Stimulated activated CD4-positive, alpha-beta T cell treated with anti-CD3 and anti-CD28 coated beads, Interleukin-1b, Interleukin-23, amount 100 ng/mL, for 1 hour (primary cell): ENCODE measurements around the gene DDHD1.
"Not testable (repeated sequence)": the region's sequence is repeated elsewhere in the genome, so short reads cannot be mapped to it uniquely, and the experiment has no call there.

Source experiments
- DNase-seq, 2 donors: peaks; one replicate each; pipeline ENCODE4 v3.0.0-alpha.2; 2020; ENCODE audit warnings: low read depth in 2 of 2

DDHD1 gene

GRCh38 chr14:53152184-53152886 lies 788 bp downstream of the DDHD1 start:
- DNase-seq = peak; percentile 22 to 37

- DNase-seq = no peak
Measured at GRCh38 chr14:53151523-53152183, 1.5 kb downstream of the DDHD1 start.

DNA sequence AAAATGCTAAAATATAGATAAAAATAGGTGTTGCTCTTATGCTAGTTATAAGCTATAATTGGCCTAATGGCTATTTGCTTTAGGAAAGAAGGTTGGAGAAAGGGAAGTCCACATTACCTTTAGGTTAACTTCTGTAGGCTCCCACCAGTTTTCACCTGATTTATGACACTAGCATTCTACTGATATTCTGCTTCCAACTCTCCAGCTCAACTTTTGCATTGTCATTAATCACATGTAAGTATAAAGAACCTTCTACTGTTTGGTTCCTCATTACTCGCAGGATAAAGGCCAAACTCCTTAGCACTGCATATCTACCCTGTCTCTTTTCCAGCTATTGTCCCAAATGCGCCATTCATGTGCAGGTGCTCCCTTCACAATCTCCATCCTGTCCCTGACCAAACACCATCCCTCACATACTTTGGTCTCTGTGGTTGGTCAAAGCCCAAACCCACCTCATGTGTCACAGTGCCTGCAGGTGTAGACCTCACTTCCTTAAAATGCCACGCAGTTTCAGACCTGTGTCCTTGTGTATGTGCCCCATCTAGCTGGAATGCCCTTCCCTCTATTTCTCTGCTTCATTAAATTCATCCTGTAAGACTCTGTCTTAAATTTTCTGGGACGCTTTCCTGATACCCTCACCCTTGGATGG lies 3.3 kb downstream of the DDHD1 start:
- DNase-seq = no peak

GRCh38 chr14:53148671-53149070 lies 4.5 kb downstream of the DDHD1 start:
- no peak for DNase-seq

GRCh38 chr14:53147893-53148292 lies 5.2 kb downstream of the DDHD1 start:
- no peak for DNase-seq

- DNase-seq = no peak
Measured at GRCh38 chr14:53147208-53147607, 5.9 kb downstream of the DDHD1 start.

DNA sequence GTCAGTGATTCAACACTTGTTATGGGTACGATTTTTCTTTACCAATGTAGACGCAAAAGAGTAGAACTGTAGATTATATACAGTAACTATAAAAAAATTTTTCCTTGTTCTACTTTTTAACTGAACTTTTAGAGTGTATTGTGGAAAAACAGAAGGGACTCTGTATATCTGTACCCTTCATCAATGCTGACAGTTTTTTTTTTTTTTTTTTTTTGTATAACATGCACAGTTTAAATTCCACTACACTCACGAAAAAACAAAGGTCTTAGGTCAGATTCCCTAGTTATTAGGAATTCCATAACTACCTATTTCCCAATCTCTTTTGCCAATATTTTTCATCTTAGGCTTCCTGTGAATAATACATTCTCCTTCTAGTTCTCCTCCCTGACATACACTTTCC lies 6.4 kb downstream of the DDHD1 start:
- DNase-seq = no peak

DNA sequence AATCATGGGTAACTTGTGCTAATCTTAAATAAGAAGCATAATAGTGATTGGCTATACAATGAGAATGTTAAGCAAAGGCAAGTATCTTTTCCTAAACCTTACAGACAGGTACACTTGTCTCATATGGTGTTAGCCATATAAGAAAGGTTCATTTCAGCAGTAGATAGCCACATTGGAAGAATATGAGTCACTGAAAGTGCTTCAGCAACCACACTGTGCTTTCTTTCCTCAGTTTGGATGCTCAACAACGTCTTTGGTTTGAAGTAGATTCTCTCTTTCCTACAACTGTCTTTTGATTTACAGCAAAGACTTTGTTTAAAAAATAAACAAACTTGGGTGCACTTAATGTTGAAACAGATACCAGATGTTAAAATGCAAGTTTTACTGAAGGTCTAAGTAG lies 8.9 kb downstream of the DDHD1 start:
- DNase-seq = no peak

- DNase-seq = no peak
Measured at GRCh38 chr14:53140585-53140984, 12.5 kb downstream of the DDHD1 start.

- no peak for DNase-seq
Measured at GRCh38 chr14:53137568-53138203, 15.4 kb downstream of the DDHD1 start.

GRCh38 chr14:53130491-53130890 lies 22.6 kb downstream of the DDHD1 start:
- not testable (repeated sequence) for DNase-seq

DNA sequence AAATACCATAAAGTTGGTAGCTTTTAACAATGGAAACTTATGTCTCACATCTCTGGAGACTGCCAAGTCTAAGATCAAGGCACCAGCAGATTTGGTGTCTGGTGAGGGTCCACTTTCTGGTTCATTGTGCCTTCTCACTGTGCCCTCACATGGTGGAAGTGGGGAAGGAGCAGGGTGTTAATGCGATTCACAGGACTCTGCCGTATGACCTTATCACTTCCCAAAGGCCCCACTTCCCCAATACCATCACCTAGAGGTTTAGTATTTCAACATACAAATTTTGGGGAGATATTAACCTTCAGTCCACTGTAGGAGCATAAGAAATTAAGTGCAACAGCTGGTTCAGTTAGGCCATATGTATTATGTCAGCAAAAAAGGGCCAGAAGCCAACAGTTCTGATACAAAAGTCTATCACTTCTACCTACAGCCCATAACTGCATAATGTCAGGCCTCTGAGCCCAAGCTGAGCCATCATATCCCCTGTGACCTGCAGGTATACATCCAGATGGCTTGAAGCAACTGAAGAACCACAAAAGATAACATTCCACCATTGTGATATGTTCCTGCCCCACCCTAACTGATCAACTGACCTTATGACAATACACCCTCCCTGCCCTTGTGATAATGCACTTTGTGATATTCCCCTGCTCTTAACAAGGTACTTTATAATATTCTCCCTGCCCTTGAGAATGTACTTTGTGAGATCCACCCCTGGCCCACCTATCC lies 24.7 kb downstream of the DDHD1 start:
- no peak for DNase-seq

DNA sequence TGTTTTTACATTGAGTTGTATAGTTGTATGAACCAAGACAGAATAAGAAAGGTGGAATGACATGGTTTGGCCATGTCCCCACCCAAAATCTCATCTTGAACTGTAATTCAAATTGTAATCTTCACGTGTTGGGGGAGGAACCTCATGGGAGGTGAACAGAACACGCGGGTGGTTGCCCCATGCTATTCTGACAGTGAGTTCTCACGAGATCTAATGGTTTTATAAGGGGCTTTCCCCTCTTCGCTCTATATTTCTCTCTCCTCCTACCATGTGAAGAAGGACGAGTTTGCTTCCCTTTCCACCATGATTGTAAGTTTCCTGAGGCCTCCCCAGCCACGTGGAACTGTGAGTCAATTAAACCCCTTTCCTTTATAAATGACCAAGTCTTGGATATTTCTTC lies 25.3 kb downstream of the DDHD1 start:
- DNase-seq = no peak

DNA sequence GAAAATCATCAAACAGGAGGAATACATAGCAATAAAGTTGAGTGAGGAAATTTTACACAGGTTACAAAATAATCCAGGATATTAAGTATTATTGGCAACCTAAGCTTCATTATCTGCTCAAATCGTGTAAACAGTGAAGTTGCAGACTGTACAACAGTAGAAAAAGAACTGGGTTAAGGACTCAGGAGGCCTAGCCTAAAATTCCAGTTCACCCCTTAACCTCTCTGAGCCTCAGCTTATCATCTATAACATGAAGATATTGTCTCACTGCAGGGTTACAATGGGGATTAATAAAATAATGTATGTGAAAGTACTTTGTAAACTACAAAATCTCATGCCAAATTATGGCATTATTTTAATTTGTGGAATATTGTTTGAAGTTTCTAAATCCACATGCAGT lies 26.0 kb downstream of the DDHD1 start:
- no peak for DNase-seq

- DNase-seq = no peak
Measured at GRCh38 chr14:53126731-53127130, 26.4 kb downstream of the DDHD1 start.

DNA sequence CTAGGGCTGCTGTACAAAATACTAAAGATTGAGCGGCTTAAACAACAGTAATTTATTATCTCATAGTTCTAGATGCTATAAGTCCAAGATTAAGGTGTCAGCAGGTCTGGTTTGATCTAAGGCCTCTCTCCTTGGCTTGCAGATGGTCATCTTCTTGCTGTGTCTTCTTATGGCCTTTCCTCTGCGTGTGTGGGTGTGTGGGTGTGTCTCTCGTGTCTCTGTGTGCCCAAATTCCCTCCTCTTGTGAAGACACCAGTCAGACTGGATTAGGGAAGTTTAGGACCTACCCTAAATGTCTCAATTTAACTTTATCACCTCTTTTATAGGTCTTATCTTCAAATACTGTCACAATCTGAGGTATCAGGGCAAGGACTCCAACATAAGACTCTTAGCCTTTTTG lies 28.3 kb downstream of the DDHD1 start:
- no peak for DNase-seq

DNA sequence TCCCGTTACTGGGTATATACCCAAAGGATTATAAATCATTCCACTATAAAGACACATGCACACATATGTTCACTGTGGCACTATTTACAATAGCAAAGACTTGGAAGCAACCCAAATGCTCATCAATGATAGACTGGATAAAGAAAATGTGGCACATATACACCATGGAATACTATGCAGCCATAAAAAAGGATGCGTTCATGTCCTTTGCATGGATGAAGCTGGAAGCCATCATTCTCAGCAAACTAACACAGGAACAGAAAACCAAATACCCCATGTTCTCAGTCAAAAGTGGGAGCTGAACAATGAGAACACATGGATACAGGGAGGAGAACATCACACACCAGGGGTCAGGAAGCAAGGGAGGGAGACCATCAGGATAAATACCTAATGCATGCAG lies 31.7 kb downstream of the DDHD1 start:
- DNase-seq = not testable (repeated sequence)

DNA sequence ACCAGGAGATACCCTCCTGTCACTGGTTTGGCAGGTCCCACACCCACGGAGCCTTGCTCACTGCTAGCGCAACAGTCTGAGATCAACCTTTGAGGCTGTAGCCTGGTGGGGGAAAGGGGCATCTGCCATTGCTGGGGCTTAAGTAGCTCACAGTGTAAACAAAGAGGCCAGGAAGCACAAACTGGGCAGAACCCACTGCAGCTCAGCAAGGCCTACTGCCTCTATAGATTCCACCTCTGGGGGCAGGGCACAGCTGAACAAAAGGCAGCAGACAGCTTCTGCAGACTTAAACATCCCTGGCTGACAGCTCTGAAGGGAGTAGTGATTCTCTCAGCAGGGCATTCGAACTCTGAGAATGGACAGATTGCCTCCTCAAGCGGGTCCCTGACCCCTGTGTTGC lies 35.6 kb downstream of the DDHD1 start:
- not testable (repeated sequence) for DNase-seq

- DNase-seq = no peak
Measured at GRCh38 chr14:53113989-53114388, 39.1 kb downstream of the DDHD1 start.

- DNase-seq = no peak
Measured at GRCh38 chr14:53110096-53110495, 43.0 kb downstream of the DDHD1 start.

DNA sequence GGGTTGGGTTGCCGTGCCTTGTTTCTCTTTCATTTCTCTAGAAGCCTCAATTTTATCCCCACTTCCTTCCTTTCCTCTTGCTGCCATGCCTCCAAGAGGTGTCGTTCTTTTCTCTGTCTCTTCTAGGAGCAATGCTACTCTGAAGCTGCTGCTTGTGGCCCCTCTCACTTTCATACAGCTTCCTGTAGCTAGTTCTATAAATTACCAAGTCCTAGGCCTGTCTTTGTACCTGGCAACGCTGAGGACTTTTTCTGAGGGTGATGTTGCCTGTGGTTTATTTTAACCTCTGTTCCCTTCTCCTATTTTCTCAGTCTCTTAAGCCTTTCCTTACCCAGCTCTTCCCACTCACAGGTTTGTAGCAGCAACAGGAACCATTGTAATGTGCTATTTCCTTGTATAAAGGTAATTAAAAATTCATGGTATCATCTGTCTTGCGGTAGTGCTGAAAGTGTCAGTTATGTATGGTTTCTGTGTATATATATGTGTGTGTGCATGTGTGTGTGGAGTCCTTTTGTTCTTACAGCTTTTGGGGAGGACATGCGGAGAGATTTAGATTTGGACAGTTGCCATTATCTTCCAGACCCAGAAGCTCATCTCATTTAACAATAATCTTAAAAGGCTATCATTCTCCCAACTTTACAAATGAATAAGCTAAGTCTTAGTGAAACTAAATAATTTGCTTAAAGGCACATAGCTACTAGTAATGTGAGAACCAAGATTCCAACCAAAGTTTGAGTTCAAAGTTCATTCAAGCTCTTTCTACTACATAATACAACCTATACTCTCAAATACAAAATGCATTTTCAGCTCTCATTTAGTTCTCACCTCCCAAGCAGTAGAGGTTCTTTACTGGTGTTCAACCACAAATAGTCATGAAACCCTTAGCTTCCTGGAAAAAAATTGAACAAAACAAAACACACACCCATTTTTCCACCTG lies 43.8 kb downstream of the DDHD1 start:
- peak in 1 of 2 donors; percentile 42 for DNase-seq
